Memory B cell (primary cell): ENCODE data around the gene CAPZA2.
"Not testable (repeated sequence)": the region's sequence is repeated elsewhere in the genome, so short reads cannot be mapped to it uniquely, and the experiment has no call there.

Experiments used
- ATAC-seq: fragments of 150-1000 bp; cut with Tn5 transposase; 2 replicates; pipeline ENCODE4 v1.10.0; 2021; ENCODE audit warnings: low read depth, mild to moderate bottlenecking, moderate library complexity
- DNase-seq, 2 donors: peaks; one replicate each; pipeline ENCODE4 v3.0.0; 2022; ENCODE audit warnings: low spot score in 2 of 2
- H3K27ac Mint-ChIP-seq: one replicate; pipeline ENCODE4 v1.8.0; 2022; ENCODE audit warnings: mild to moderate bottlenecking, moderate library complexity, mixed read lengths
- H3K27me3 Mint-ChIP-seq: one replicate; pipeline ENCODE4 v1.8.0; 2022; ENCODE audit warnings: mixed read lengths
- H3K36me3 Mint-ChIP-seq: one replicate; pipeline ENCODE4 v1.8.0; 2022; ENCODE audit warnings: mild to moderate bottlenecking, mixed read lengths
- H3K4me1 Mint-ChIP-seq: one replicate; pipeline ENCODE4 v1.8.0; 2022; ENCODE audit warnings: mixed read lengths
- H3K4me3 Mint-ChIP-seq: one replicate; pipeline ENCODE4 v1.8.0; 2022; ENCODE audit warnings: mild to moderate bottlenecking, moderate library complexity, mixed read lengths
- H3K9me3 Mint-ChIP-seq: one replicate; pipeline ENCODE4 v1.8.0; 2022; ENCODE audit warnings: mixed read lengths

CAPZA2 gene

GRCh38 chr7:116912269-116912909 is 50.0 kb downstream of the CAPZA2 start:
- DNase-seq, result no peak
- Mint-ChIP-seq H3K36me3 (peaks cover 39% of the 10 kb centered on the region), H3K9me3 (peaks cover 2% of the 10 kb centered on the region), H3K4me3 (no peak overlapping the region), H3K27me3 (no peaks in the 10 kb centered on the region), H3K4me1 (no peaks in the 10 kb centered on the region), H3K27ac (no peak overlapping the region)
- ATAC-seq, result no peak

GRCh38 chr7:116918704-116919103 is 56.3 kb downstream of the CAPZA2 start:
- Mint-ChIP-seq H3K27me3 (no peaks in the 10 kb centered on the region), H3K36me3 (peaks cover 22% of the 10 kb centered on the region)

GRCh38 chr7:116920359-116920758 is 58.0 kb downstream of the CAPZA2 start:
- DNase-seq, result no peak
- H3K36me3 Mint-ChIP-seq, result peaks cover 13% of the 10 kb centered on the region
- ATAC-seq, result no peak

More at GRCh38 chr7:116918704-116919103, 56.3 kb downstream of the CAPZA2 start:
- ATAC-seq, result no peak
- no peak for DNase-seq
- H3K27ac Mint-ChIP-seq, result no peak overlapping the region
- no peaks in the 10 kb centered on the region for H3K9me3 Mint-ChIP-seq
- no peaks in the 10 kb centered on the region for H3K4me1 Mint-ChIP-seq
- H3K4me3 Mint-ChIP-seq, result no peak overlapping the region

DNA sequence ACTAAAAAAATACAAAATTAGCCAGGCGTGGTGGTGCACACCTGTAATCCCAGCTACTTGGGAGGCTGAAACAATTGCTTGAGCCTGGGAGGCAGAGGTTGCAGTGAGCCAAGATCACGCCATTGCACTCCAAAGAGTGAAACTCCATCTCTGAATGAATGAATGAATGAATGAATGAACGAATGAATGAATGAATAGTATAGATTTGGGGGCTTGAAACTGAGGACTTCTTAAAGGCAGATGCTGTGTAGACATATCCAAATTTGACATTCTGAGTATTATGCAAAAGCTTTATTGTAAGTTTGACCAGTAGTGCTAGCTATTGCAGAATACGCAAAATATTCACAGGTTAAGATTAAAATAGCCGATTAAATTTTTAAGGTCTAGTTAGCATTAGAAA is 60.2 kb downstream of the CAPZA2 start:
- H3K27me3 Mint-ChIP-seq, result no peaks in the 10 kb centered on the region
- no peak overlapping the region for H3K4me3 Mint-ChIP-seq
- ATAC-seq (no peak), DNase-seq (no peak)
- no peak overlapping the region for H3K27ac Mint-ChIP-seq
- peaks cover 10% of the 10 kb centered on the region for H3K36me3 Mint-ChIP-seq
- H3K4me1 Mint-ChIP-seq, result no peaks in the 10 kb centered on the region
- H3K9me3 Mint-ChIP-seq, result no peaks in the 10 kb centered on the region

More at GRCh38 chr7:116920359-116920758, 58.0 kb downstream of the CAPZA2 start:
- Mint-ChIP-seq H3K27ac (no peak overlapping the region), H3K27me3 (no peaks in the 10 kb centered on the region), H3K9me3 (no peaks in the 10 kb centered on the region), H3K4me3 (no peak overlapping the region), H3K4me1 (no peaks in the 10 kb centered on the region)

GRCh38 chr7:116924741-116925140 is 62.4 kb downstream of the CAPZA2 start:
- no peak overlapping the region for H3K27ac Mint-ChIP-seq
- no peaks in the 10 kb centered on the region for H3K9me3 Mint-ChIP-seq
- no peak for ATAC-seq
- H3K36me3 Mint-ChIP-seq, result peaks cover 8% of the 10 kb centered on the region
- H3K4me1 Mint-ChIP-seq, result no peaks in the 10 kb centered on the region
- no peak for DNase-seq
- no peaks in the 10 kb centered on the region for H3K27me3 Mint-ChIP-seq
- H3K4me3 Mint-ChIP-seq, result no peak overlapping the region

DNA sequence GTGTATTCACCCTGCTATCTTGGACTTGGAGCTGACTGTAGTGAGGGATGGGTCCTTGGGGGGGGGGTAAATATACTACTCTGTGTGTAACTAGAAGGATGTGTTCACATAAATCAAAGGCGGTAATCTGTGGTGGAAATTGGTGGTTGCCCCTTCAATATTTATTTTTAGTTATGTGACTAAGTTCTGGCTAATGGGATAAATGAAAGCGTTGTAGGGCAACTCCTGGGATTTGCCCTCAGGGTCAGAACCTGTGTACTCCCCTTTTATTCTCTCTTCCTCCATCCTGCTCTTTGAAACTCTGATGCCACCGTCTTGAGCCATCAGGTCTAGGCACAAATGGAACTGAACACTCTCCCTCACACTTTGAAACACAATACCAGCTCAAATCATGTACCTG is 66.6 kb downstream of the CAPZA2 start:
- H3K9me3 Mint-ChIP-seq, result no peaks in the 10 kb centered on the region
- H3K27me3 Mint-ChIP-seq, result peaks cover 3% of the 10 kb centered on the region
- no peak overlapping the region for H3K27ac Mint-ChIP-seq
- peaks cover 4% of the 10 kb centered on the region for H3K4me1 Mint-ChIP-seq
- DNase-seq (no peak), ATAC-seq (no peak)
- no peak overlapping the region for H3K4me3 Mint-ChIP-seq
- no peaks in the 10 kb centered on the region for H3K36me3 Mint-ChIP-seq

DNA sequence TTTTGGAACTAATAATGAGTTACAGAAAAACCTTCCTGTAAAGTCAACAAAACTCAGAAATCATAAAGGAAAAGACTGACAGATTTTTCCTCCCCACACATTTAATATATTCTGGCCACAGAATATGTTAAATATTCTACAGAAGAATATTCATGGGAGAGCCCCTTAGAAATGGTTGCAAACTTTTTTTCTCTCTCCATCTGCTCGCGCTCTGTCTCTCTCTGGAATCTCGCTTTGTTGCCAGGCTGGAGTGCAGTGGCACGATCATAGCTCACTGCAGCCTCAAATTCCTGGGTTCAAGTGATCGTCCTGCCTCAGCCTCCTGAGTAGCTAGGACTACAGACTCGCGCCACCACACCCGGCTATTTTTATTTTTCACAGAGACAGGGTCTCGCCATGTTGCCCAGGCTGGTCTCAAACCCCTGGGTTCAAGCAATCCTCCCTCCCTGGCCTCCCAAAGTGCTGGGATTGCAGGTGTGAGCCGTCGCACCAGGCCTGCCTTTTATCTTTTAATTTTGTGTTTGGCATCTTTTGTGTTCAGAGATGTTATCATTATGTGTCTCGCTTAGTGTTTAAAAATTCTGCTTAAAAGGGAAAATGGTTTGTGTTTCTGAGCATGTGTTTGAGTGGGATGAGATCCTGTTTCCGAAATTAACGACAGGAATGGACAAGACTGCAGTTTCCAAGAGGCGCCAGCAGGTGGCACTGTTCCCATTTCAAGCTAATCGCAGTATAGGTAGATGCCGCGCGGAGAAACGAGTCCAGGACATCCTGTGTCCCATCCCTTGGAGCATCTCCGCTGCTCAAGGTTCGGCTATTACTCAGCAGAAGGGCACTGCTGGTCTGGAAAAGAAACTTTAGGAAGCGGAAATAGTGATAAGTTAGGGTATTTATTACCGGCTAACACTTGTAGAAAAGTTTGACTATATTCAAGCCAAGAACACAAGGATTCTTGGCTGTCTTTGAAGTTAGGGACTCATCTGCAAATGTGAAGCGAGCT is 67.8 kb downstream of the CAPZA2 start:
- Mint-ChIP-seq H3K9me3 (no peaks in the 10 kb centered on the region), H3K36me3 (no peaks in the 10 kb centered on the region), H3K27me3 (peaks cover 5% of the 10 kb centered on the region), H3K27ac (no peak overlapping the region), H3K4me1 (peaks cover 4% of the 10 kb centered on the region), H3K4me3 (no peak overlapping the region)
- ATAC-seq (peak; percentile 88), DNase-seq (peak; percentile 71 to 75)

DNA sequence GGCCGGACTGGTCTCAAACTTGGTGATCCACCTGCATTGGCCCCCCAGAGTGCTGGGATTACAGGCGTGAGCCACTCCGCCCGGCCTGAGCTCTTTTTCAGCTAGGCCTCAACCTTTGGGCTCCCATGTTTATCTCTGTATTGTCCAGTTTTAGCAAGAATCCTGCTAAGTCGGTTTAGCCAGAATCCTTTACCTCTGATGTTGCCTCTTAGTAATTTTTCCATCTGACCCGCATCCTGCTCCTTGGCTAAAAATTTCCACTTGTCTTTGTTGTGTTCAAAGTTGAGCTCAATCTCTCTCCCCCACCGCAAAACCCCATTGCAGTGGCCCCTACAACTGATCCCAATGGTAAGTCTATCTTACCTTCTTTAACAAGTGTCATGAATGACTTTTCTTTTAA is 70.2 kb downstream of the CAPZA2 start:
- ATAC-seq, result no peak
- Mint-ChIP-seq H3K36me3 (no peaks in the 10 kb centered on the region), H3K4me1 (peaks cover 4% of the 10 kb centered on the region), H3K27me3 (peaks cover 10% of the 10 kb centered on the region), H3K9me3 (no peaks in the 10 kb centered on the region), H3K27ac (no peak overlapping the region), H3K4me3 (no peak overlapping the region)
- no peak for DNase-seq

DNA sequence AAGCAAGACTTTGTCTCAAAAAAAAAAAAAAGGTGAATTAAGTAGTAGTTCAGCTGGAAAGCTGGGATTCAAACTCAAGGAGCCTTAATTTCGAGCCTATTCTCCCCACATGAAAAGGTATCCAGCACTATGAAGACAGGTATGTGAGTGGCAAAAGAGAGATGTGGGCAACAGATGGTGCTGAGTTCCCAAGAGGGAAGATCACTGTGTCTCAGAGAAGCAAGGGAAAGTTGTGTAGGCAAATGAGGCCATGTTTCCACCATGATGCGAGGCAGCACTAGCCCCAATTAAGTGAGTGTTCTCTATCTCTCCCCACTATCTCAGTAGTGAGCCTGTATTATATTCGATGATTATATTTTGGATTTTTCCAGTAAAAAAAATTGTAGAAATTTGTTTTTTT is 71.1 kb downstream of the CAPZA2 start:
- Mint-ChIP-seq H3K27ac (no peak overlapping the region), H3K9me3 (no peaks in the 10 kb centered on the region), H3K36me3 (no peaks in the 10 kb centered on the region), H3K27me3 (peaks cover 10% of the 10 kb centered on the region), H3K4me1 (peaks cover 4% of the 10 kb centered on the region), H3K4me3 (no peak overlapping the region)
- ATAC-seq, result no peak
- no peak for DNase-seq

- ATAC-seq (no peak), DNase-seq (no peak)
- Mint-ChIP-seq H3K4me1 (peaks cover 4% of the 10 kb centered on the region), H3K27me3 (peaks cover 10% of the 10 kb centered on the region), H3K36me3 (no peaks in the 10 kb centered on the region), H3K9me3 (no peaks in the 10 kb centered on the region), H3K4me3 (no peak overlapping the region), H3K27ac (no peak overlapping the region)
Measured at GRCh38 chr7:116934580-116934979, 72.2 kb downstream of the CAPZA2 start.

- H3K4me3 Mint-ChIP-seq, H3K36me3 Mint-ChIP-seq, ATAC-seq, H3K27ac Mint-ChIP-seq, H3K4me1 Mint-ChIP-seq, DNase-seq, H3K27me3 Mint-ChIP-seq, H3K9me3 Mint-ChIP-seq: not testable (repeated sequence)
Measured at GRCh38 chr7:116936844-116937243, 74.5 kb downstream of the CAPZA2 start.

DNA sequence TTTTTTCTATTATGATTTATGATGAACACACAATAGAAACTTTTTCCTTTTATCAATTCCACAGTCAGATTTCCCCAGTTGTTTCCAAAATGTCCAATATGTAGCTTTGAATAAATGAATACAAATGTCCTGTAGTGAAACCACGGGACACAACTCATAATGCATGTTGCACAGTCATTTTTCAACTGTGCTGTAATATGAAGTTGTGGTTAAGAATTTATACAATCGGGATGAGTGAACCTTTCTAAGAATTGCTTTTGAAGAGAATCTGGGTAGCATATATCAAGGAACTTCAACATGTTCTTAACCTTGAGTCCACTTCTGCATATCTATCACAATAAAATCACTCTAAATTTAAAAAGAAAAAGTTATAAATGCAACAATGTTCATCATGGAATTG is 76.3 kb downstream of the CAPZA2 start:
- Mint-ChIP-seq H3K36me3 (no peaks in the 10 kb centered on the region), H3K27ac (no peak overlapping the region), H3K4me1 (no peaks in the 10 kb centered on the region), H3K9me3 (no peaks in the 10 kb centered on the region), H3K4me3 (no peak overlapping the region), H3K27me3 (peaks cover 8% of the 10 kb centered on the region)
- ATAC-seq (no peak), DNase-seq (no peak)

DNA sequence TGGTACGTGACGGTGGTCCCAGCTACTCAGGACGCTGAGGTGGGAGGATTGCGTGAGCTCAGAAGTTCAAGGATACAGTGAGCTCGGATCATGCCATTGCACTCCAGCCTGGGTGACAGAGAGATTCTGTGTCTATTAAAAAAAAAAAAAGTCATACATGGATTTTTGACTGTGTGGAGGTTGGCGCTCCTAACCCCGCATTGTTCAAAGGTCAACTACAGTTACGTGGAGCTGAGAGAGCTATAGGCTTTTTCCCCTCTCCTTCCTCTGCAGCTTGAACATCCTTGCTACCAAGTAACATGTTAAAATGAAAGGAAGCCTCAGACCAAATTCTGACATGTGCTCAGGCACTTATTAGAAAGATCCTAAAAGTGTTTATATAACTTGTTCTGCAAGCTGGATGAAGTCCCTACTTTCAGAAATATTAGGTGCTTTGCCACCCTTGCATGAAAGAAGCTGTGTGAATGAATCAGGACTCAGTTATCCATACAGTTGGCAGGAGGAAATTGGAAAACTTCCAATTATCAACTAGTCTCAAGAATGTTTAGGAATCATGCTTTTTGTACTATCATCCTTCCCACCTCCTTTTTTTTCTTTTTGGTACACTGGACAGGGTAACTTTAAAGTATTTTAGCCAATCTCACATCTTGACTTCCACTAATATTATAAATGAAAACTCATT is 78.4 kb downstream of the CAPZA2 start:
- no peak for DNase-seq
- peaks cover 3% of the 10 kb centered on the region for H3K27me3 Mint-ChIP-seq
- no peak for ATAC-seq
- no peaks in the 10 kb centered on the region for H3K4me1 Mint-ChIP-seq
- H3K36me3 Mint-ChIP-seq, result no peaks in the 10 kb centered on the region
- H3K4me3 Mint-ChIP-seq, result no peak overlapping the region
- no peaks in the 10 kb centered on the region for H3K9me3 Mint-ChIP-seq
- no peak overlapping the region for H3K27ac Mint-ChIP-seq

- H3K4me3 Mint-ChIP-seq, result no peak overlapping the region
- no peaks in the 10 kb centered on the region for H3K36me3 Mint-ChIP-seq
- no peak overlapping the region for H3K27ac Mint-ChIP-seq
- H3K4me1 Mint-ChIP-seq, result no peaks in the 10 kb centered on the region
- H3K27me3 Mint-ChIP-seq, result no peaks in the 10 kb centered on the region
- DNase-seq (no peak), ATAC-seq (no peak)
- no peaks in the 10 kb centered on the region for H3K9me3 Mint-ChIP-seq
Measured at GRCh38 chr7:116942504-116942903, 80.1 kb downstream of the CAPZA2 start.
